Spinal cord (tissue), 10 donors: ENCODE data around the gene AP5S1. TPM values are rescaled to one million over a fixed set of nuclear protein-coding genes. Genes with fewer than 3 reads are reported as not detected.
A peak's percentile ranks its signal among the peaks of the same experiment; 100 is the strongest.
"Not testable (repeated sequence)": the region's sequence is repeated elsewhere in the genome, so short reads cannot be mapped to it uniquely, and the experiment has no call there.

ENCODE experiments used
- DNase-seq, 6 donors: peaks; one replicate each; pipeline versions ENCODE4 v3.0.0 to v3.0.0-alpha.2; 2013 to 2015; ENCODE audit warnings: low spot score in 6 of 6, low read depth in 4 of 6
- H3K27ac ChIP-seq: one replicate; pipeline ENCODE4 v1.5.1; 2013; ENCODE audit warnings: low read depth, low read length, control low read depth
- H3K27me3 ChIP-seq: one replicate; pipeline ENCODE4 v1.6.1; 2013; ENCODE audit warnings: low read length; ENCODE audit not compliant: control insufficient read depth, insufficient read depth
- H3K36me3 ChIP-seq: one replicate; pipeline ENCODE4 v1.6.1; 2013; ENCODE audit warnings: low read length; ENCODE audit not compliant: control insufficient read depth, insufficient read depth
- H3K4me1 ChIP-seq: one replicate; pipeline ENCODE4 v1.6.1; 2013; ENCODE audit warnings: low read length; ENCODE audit not compliant: control insufficient read depth, insufficient read depth
- H3K4me3 ChIP-seq: one replicate; pipeline ENCODE4 v1.5.1; 2013; ENCODE audit warnings: low read depth, low read length, control low read depth
- H3K9me3 ChIP-seq: one replicate; pipeline ENCODE4 v1.6.1; 2013; ENCODE audit warnings: low read length; ENCODE audit not compliant: control insufficient read depth, insufficient read depth
- WGBS: methylation state at CpG from one replicate; pipeline ENCODE4 v1.1.5; 2013; ENCODE audit warnings: missing lambda C conversion rate; ENCODE audit not compliant: insufficient coverage; 5-methylcytosine and 5-hydroxymethylcytosine counted together
- polyA plus RNA-seq, 2 donors: library from polyadenylated mRNA; unstranded; fragments of 120-200 nt; gene quantifications; one replicate each; pipeline ENCODE4 v1.2.1, GENCODE V29; 2013; ENCODE audit not compliant: insufficient read length in 2 of 2
- total RNA-seq, 2 donors: library from RNA; depleted of rRNA in 1 of 2; stranded (reverse); fragments of 120-200 nt in 1 of 2; fragments of >200 nt in 1 of 2; gene quantifications; one replicate each; pipeline versions ENCODE4 v1.2.3 to v1.2.4, GENCODE V29; 2013 to 2014
- donor health status: healthy.

The AP5S1 gene
- total and polyA plus RNA-seq, 4 donors, result 10.3 to 19.1 (median 15.6) TPM

GRCh38 chr20:3788685-3789155 lies 31.6 kb upstream of the AP5S1 start:
- H3K36me3 ChIP-seq, result peaks cover 19% of the 10 kb centered on the region
- DNase-seq, result no peak
- H3K27ac ChIP-seq, result no peak overlapping the region
- no peak overlapping the region for H3K4me3 ChIP-seq
- H3K4me1 ChIP-seq, result peaks cover 28% of the 10 kb centered on the region
- no peaks in the 10 kb centered on the region for H3K27me3 ChIP-seq
- WGBS, result 58% methylated on average over 4 of the region's 4 CpGs
- no peaks in the 10 kb centered on the region for H3K9me3 ChIP-seq

GRCh38 chr20:3789201-3789600 lies 31.1 kb upstream of the AP5S1 start:
- peaks cover 23% of the 10 kb centered on the region for H3K4me1 ChIP-seq
- H3K36me3 ChIP-seq, result peaks cover 14% of the 10 kb centered on the region
- not testable (repeated sequence) for H3K27me3 ChIP-seq, H3K9me3 ChIP-seq, H3K4me3 ChIP-seq, DNase-seq, H3K27ac ChIP-seq
- WGBS, result 89% methylated on average over 4 of the region's 4 CpGs

DNA sequence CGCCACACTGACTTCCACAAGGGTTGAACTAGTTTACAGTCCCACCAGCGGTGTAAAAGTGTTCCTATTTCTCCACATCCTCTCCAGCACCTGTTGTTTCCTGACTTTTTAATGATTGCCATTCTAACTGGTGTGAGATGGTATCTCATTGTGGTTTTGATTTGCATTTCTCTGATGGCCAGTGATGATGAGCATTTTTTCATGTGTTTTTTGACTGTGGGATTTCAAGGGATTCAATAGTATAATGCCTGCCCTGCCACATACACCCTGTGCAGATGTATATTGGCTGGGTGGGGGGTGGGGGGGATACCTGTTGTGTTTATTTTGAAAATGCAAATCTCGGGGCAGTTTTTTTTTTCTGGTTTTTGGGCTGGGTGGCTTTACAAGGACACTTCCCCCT lies 26.2 kb upstream of the AP5S1 start:
- H3K4me1 ChIP-seq, result peaks cover 42% of the 10 kb centered on the region
- not testable (repeated sequence) for H3K27ac ChIP-seq, H3K4me3 ChIP-seq, H3K27me3 ChIP-seq, H3K9me3 ChIP-seq, DNase-seq, H3K36me3 ChIP-seq
- WGBS, result no CpG with 5 or more reads among the region's 3 CpGs

DNA sequence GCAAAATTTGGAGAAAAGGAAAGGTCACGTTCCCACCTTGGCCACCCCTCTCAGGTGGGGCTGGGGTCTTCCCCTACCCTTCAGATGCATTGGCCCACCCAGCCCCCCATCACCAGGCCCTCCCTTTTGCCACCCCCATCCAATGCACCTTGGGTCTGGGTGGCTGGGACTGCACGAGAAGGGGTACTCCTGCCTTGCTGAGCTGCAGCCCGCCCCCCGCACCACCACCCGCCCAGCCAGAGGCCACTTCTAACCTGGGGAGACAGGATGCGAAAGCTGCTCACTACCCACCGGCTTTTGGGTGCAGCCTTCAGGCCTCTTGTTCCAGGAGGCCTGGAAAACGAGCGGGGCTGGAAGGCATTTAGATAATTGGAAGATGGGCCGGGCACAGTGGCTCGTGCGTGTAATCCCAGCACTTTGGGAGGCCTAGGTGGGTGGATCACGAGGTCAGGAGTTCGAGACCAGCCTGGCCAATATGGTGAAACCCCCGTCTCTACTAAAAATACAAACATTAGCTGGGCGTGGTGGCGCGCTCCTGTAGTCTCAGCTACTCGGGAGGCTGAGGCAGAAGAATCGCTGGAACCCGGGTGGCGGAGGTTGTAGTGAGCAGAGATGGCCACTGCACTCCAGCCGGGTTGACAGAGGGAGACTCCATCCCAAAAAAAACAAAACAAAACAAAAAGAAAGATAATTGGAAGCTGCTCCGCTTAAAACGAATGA lies 25.5 kb upstream of the AP5S1 start:
- peak overlapping the region; percentile 97 for H3K27ac ChIP-seq
- peaks cover 7% of the 10 kb centered on the region for H3K36me3 ChIP-seq
- no peaks in the 10 kb centered on the region for H3K27me3 ChIP-seq
- no peak for DNase-seq
- WGBS, result 90% methylated on average over 9 of the region's 25 CpGs
- no peaks in the 10 kb centered on the region for H3K9me3 ChIP-seq
- H3K4me3 ChIP-seq, result peak overlapping the region; percentile 97
- peaks cover 49% of the 10 kb centered on the region for H3K4me1 ChIP-seq

DNA sequence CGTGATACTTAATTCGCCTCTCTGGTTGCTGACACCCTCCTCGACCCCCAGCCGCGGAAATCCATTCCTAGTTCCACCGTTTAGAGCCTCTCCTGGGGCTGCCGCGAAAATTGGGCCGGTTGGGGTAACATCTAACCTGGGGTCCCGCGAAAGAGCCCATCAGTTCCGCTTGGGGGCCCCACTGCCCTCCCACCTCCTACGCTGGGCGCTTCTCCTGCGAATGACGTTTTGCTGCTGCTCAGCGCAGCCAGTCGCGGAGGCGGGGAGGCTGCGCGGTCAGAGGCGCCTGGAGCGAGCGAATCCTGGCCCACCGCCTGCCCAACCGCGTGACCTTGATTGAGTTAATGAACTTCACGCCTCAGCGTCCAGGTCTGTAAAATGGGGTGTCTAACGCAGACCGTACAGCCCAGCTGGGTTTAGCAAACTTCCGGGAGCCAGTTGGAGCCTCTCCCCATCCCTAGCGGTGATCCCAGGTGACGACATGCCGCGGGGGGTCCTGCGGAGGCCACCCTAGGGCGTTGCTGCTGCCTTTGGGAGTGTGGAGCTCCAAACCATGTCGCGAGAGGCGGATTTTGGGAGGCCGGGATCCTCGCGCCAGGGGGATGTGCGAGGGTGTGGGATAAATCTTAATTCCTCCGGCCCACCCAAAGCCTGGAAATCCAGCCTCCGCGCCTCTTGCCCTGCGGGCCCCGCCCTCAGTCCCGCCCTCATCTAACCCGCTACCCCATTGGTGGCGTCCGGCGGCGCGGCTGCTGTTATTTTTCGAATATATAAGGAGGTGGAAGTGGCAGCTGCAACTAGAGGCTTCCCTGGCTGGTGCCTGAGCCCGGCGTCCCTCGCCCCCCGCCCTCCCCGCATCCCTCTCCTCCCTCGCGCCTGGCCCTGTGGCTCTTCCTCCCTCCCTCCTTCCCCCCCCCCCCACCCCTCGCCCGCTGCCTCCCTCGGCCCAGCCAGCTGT lies 24.6 kb upstream of the AP5S1 start, which contains the start of gene CDC25B:
Gene CDC25B (plus strand): TSS at position 800 of the 958 bp plus-strand sequence. CDS start 222 bp downstream, outside the sequence.
- Histone ChIP-seq H3K36me3 (peaks cover 16% of the 10 kb centered on the region), H3K4me3 (peak within 1 kb of the TSS; percentile 97), H3K27ac (peak within 1 kb of the TSS; percentile 97), H3K4me1 (peaks cover 58% of the 10 kb centered on the region), H3K9me3 (no peaks in the 10 kb centered on the region), H3K27me3 (no peaks in the 10 kb centered on the region)
- peak in 4 of 6 donors; percentile 76 to 95 (median 90) for DNase-seq
- WGBS, result 1% methylated on average over 40 of the region's 69 CpGs

GRCh38 chr20:3796477-3797225 lies 23.7 kb upstream of the AP5S1 start:
- H3K27ac ChIP-seq, result peak overlapping the region; percentile 52
- no peaks in the 10 kb centered on the region for H3K9me3 ChIP-seq
- WGBS, result 11% methylated on average over 22 of the region's 33 CpGs
- no peak for DNase-seq
- peaks cover 64% of the 10 kb centered on the region for H3K4me1 ChIP-seq
- H3K27me3 ChIP-seq, result no peaks in the 10 kb centered on the region
- H3K36me3 ChIP-seq, result peaks cover 25% of the 10 kb centered on the region
- H3K4me3 ChIP-seq, result peak overlapping the region; percentile 40

- Histone ChIP-seq H3K9me3 (no peaks in the 10 kb centered on the region), H3K4me1 (peaks cover 64% of the 10 kb centered on the region), H3K4me3 (peak overlapping the region; percentile 40), H3K27me3 (no peaks in the 10 kb centered on the region), H3K27ac (no peak overlapping the region), H3K36me3 (peaks cover 30% of the 10 kb centered on the region)
- no peak for DNase-seq
- 67% methylated on average over 5 of the region's 5 CpGs for WGBS
Observed at GRCh38 chr20:3797226-3797545, 23.2 kb upstream of the AP5S1 start.

DNA sequence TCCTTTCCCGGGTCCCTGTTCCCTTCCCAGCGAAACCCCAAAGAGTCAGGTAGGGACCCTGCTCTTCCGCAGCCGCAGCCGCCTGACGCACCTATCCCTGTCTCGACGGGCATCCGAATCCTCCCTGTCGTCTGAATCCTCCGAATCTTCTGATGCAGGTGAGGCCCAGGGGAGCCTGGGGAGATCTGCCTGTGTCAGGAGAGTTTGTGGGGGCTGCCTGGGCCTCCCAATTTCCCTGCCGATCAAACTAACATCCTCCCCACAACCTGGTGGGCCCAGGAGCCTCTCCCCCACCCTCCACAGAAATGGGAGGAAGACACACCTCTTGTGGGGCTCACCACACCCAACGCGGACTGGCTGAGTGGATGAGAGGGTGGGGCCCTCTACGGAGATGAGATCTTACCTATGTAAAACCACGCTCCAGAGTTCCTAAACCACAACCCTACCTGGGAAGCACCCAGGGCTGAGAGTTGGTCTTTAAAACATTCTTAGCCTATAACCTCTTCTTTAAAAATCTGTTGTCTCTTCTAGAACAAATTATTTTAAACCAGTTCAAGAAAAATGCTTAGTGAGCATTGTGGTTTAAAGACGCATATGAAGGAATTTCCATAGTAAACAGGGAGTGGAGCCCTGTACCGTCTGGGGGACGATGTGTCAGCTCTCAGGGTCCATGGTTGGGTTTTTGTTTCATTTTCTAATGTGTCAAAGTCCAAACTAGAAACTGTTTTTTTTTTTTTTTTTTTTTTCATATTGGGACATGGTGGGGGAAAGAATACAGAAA lies 22.6 kb upstream of the AP5S1 start:
- peaks cover 35% of the 10 kb centered on the region for H3K36me3 ChIP-seq
- H3K27ac ChIP-seq, result peak overlapping the region; percentile 18
- 77% methylated on average over 8 of the region's 19 CpGs for WGBS
- no peaks in the 10 kb centered on the region for H3K9me3 ChIP-seq
- H3K4me3 ChIP-seq, result peak overlapping the region; percentile 40
- no peak for DNase-seq
- no peaks in the 10 kb centered on the region for H3K27me3 ChIP-seq
- H3K4me1 ChIP-seq, result peaks cover 64% of the 10 kb centered on the region
